NCI-H345 treated with DMSO at 0.1 percent for 48 hours (cell line): Measurements from ENCODE around the gene NT5M.
"Not testable (repeated sequence)": the region's sequence is repeated elsewhere in the genome, so short reads cannot be mapped to it uniquely, and the experiment has no call there.

Experiments used
- DNase-seq: peaks from one replicate; lab custom pipeline; 2025; ENCODE audit not compliant: unreplicated experiment; lab: John Stamatoyannopoulos, UW

Gene NT5M

DNA sequence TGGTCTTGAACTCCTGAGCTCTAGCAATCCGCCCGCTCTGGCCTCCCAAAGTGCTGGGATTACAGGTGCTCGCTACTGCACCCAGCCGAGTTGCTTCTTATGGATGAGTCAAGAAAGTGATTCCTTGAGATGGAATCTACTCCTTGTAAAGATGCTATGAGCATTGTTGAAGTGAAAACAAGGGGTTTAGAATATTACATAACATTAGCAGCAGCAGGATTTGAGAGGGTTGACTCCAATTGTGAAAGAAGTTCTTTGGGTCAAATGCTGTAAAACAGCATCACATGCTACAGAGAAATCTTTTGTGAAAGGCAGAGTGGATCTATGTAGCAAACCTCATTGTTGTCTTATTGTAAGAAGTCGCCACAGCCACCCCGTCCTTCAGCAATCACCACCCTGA, 72.7 kb downstream of the NT5M start:
- DNase-seq: no peak

GRCh38 chr17:17376362-17376761, 73.2 kb downstream of the NT5M start:
- no peak for DNase-seq

DNA sequence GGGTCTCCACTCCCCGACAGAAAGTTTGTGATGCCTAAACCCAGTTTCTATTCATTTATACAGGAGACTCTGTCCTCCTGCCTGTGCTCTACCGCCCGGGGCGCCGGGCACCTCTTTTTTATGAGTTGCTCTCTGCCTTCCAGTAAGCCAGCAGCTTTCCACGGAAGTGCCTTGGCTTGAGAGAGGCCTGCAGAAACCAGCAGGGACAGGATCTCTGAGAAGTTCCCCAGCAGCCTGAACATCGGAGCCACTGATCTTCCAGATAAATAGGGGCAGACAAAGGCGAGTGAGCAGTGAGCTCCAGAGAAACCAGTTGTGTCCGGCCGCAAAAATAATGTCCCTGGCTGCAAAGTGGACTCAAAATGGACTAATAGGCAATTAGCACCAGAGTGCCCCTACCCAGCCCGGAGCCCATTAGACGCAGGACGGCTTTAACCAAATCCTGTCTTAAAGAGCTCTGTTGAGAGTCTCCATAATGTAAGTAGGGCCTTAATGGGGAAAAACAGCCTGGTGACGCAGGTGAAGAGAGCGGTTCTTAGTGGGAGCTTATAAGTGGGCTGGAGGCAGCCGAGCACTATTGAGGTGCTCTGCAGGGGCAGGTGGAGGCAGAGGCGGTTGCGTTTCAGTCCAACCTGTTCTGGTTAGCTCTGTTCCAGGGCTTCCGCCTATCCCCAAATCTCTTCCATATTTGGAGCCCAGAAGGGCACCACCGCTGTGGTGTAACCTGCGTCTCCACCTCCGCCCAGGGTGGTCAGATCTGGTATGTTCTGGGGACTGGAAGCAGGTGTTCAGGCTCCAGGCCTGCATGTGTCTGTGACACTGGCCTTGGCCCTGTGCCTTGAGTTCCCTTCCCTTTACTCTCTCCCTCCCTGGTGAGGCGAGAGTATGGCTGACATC, 74.1 kb downstream of the NT5M start:
- DNase-seq: no peak

- DNase-seq: no peak
Observed at GRCh38 chr17:17379197-17379991, 76.2 kb downstream of the NT5M start.

DNA sequence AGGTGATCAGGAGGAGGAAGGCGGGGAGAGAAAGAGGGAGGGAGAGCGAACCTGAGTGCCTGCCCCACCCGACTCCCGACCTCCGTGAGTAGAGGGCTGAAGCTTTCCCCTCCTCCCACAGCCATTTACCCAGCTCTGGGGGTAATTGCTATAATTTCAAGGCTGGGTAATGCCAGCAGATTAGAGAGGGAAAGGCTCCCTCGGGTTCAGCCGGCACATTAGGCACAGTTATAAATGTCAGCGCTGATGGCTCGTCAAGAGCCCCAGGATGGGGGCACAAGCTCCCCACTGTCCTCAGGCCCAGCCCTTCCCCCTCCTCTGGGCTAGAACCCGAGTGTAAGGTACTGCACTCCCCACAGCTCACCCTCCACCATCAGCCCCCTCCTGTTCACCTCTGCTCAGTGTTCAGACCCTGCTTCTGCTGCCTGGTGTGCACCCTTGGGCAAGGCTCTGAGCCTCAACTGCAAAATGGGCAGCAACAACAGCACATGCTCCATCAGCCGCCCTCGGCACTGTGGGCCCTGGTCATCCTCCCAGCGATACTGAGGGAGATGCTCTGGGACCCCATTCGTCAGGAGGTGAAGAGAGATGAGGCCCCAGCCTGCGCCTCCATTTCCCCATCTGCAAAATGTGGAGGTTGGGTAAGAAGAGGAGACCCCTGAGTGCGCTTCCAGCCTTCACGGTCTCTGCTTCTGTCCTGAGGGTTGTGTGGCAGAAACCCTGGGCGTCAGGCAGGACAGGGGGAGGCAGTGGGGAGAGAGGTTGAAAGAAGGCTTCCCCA, 77.2 kb downstream of the NT5M start:
- no peak for DNase-seq

DNA sequence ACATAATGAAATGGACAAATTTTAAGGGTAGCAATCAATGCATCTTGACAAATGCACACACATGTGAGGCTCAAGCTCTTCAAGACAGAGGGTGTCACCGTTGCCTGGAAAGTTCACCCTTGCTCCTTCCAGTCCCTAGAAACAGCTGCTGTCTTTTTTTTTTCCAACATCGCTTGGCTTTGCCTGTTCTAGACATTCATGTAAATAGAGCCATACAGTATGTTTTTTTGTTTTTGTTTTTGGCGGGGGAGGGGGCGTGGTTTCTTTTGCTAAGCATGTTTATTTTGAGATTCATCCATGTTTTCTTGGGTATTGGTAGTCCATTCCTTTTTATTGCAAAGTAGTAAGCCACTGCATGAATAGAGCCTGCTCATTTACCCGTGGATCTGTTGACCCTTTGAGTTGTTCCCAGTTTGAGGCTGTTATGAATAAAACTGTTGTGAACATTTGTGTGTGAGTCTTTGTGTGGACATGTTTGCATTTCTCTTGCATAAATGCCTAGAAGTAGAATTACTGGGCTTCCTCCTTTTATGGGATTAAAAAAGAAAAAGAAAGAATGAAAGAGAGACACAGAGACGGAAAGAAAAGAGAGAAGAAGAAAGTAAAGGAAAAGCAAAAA, 78.4 kb downstream of the NT5M start:
- no peak for DNase-seq

DNA sequence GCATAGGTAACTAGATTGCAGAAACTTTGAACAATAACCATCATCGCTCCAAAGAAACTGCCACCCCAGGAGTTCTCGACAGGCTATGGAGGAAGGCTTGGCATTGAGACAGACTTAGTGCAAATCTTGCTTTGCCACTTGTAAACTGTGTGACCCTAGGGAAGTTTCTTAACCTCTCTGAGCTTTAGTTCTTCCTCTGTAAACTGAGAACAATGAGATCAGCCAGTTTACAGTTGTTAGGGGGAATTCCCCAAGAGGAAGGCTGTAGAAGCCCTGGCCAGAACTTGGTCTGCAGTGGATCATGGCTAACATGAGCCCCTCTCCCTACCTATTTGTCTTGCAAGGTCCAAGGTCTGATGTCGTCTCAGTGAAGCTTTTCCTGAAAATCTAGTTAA, 78.9 kb downstream of the NT5M start:
- no peak for DNase-seq

DNA sequence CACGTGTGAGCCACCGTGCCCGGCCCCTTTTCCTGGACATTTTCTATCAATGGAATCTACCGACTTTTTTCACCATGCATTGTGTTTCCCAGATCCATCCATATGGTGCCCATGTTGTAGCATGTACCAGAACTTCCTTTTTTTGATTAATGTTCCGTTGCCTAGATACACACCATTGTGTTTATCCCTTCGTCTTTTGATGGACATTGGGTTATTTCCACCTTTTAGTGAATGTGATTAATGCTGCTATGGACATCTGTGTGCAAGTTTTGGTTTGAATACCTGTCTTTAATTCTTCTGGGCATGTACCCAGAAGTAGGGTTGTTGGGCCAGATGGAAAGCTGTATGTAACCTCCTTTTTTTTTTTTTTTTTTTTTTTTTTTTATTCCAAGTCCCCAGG, 79.8 kb downstream of the NT5M start:
- DNase-seq: no peak

DNA sequence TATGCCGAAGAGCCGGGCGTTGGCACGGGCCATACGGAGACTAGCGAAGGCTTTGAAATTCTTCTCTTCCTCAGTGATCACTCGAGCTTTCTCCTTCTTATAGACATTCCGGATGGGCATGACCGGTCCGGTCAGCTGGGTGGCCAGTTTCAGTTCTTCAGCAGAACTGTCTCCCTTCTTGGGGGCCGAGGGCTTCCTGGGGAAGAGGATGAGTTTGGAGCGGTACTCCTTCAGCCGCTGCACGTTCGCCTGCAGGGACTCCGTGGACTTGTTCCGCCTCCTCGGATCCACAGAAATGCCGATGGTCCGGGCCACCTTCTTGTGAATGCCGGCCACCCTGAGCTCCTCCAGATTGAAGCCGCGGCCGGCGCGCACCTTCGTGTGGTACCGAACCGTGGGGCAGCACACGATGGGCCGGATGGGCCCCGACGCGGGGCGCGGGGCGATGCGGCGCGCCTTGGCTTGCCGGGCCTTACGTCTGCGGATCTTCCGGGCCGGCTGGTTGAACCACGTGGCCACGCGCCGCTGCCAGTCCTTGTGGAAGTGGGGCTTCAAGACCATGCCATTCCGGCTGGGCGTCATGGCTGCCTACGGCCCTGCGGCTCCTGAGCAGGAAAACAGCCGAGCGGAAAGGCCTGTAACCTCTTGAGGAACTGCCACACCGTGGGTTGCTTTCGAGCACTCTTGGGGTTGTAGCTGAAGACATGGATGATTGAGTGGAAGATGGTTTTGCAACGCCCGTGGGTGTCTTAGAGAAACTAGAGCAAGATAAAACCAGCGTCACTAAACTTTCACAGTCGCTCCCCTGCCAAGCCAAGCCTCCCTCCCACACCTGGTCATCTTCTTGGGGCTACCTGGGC, 80.5 kb downstream of the NT5M start:
- not testable (repeated sequence) for DNase-seq

GRCh38 chr17:17384291-17384615, 81.1 kb downstream of the NT5M start:
- DNase-seq: no peak

- no peak for DNase-seq
Observed at GRCh38 chr17:17384961-17385360, 81.8 kb downstream of the NT5M start.

- no peak for DNase-seq
Observed at GRCh38 chr17:17385491-17385890, 82.3 kb downstream of the NT5M start.

DNA sequence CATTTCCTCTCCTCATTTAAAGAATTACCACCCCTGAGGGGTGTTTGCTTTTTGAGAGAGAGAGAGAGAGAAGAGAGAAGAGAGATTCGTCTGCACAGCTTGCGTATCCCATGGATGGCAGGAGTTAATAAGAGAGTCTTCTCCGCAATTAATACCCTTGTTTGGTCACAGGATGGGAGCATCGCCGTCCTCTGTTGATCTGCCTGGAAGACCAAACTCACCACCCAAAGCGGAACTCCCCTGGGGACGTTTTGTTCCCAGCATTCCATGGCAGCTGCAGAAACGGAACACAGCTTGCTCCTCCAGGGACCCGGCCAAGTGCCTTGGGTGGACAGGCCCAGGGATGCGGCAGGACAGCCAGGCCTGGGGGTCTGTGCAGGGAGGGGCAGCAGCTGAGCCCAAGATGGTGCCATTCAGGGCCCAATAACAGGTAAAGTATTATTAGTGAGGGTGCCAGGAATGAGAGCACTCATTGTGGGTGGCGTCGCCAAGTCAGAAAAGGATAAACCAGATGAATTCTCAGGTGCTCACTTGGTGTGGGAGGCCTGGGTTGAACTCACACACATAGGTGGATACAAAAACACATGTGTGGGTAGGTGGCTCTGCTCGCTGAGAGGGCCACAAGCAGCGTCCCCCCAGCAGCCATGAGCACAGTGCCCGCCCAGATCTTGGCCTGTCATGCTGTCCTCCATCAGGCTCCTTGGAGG, 83.1 kb downstream of the NT5M start:
- DNase-seq: no peak

- DNase-seq: no peak
Observed at GRCh38 chr17:17387017-17387497, 83.9 kb downstream of the NT5M start.

- DNase-seq: peak; percentile 35
Observed at GRCh38 chr17:17387498-17388362, 84.6 kb downstream of the NT5M start.

GRCh38 chr17:17388657-17389496, 85.7 kb downstream of the NT5M start:
- DNase-seq: no peak

GRCh38 chr17:17391668-17392370, 88.6 kb downstream of the NT5M start:
- DNase-seq: no peak
